Skeletal muscle satellite cell (primary cell): ENCODE data around the gene XPNPEP2. TPM values are rescaled to one million over a fixed set of nuclear protein-coding genes. Genes with fewer than 3 reads are reported as not detected.

Experiments used
- H3K27me3 ChIP-seq: 2 replicates; pipeline ENCODE4 v1.7.0; 2013; ENCODE audit warnings: low read length; ENCODE audit not compliant: control insufficient read depth, insufficient read depth
- H3K36me3 ChIP-seq: 2 replicates; pipeline ENCODE4 v1.7.0; 2013; ENCODE audit warnings: mild to moderate bottlenecking, control low read depth, low read length; ENCODE audit not compliant: insufficient read depth
- H3K4me1 ChIP-seq: 2 replicates; pipeline ENCODE4 v1.7.0; 2013; ENCODE audit warnings: low read length; ENCODE audit not compliant: control insufficient read depth, insufficient read depth
- H3K4me2 ChIP-seq: 2 replicates; pipeline ENCODE4 v1.7.0; 2013; ENCODE audit warnings: mild to moderate bottlenecking, low read length
- H3K4me3 ChIP-seq: 2 replicates; pipeline ENCODE4 v1.7.0; 2013; ENCODE audit warnings: low read length
- H3K9ac ChIP-seq: 2 replicates; pipeline ENCODE4 v1.7.0; 2013; ENCODE audit warnings: mild to moderate bottlenecking, low read depth, low read length, moderate library complexity
- H3K9me3 ChIP-seq: replicated peaks from 2 replicates; pipeline ENCODE4 v1.7.0; 2013; ENCODE audit warnings: mild to moderate bottlenecking, control low read depth, low read length
- total RNA-seq: library from RNA; depleted of rRNA; stranded (reverse); fragments of >200 nt; gene quantifications from 2 replicates; pipeline ENCODE4 v1.2.3, GENCODE V29; 2012; rRNA removed

XPNPEP2 gene
- 0.51 and 3.7 TPM in 2 replicates for total RNA-seq

- no peak within 1 kb of the TSS for H3K9ac ChIP-seq
- no peak within 1 kb of the TSS for H3K4me2 ChIP-seq
- no peaks in the 10 kb centered on the region for H3K36me3 ChIP-seq
- no peaks in the 10 kb centered on the region for H3K4me1 ChIP-seq
- H3K9me3 ChIP-seq = no peaks in the 10 kb centered on the region
- H3K27me3 ChIP-seq = peaks cover 27% of the 10 kb centered on the region
- no peak within 1 kb of the TSS for H3K4me3 ChIP-seq
These were observed at the start of gene XPNPEP2 for GRCh38 chrX:129738466-129739308. XPNPEP2 (plus strand) TSS chrX:129738979; CDS start chrX:129739214, 235 bp downstream.

DNA sequence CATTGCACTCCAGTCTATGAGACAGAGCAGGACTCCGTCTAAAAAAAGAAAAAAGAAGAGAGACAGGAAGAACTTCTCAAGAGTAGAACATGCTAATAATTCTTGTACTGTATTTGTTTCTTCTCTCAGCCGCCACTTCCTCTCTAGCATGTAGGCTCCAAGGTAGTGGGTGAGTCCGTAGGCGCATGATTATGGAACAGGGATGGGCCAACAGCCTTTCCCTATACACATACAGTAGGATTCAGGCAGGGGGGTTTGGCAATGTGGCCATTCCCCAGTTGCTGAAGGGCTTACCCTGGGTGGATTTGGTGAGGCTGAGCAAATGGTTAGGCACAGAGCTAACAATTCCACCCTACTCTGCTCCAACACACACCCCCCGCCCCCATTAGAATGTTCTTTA lies 49.0 kb upstream of the XPNPEP2 start:
- Histone ChIP-seq H3K4me1 (no peaks in the 10 kb centered on the region), H3K9ac (no peak overlapping the region), H3K36me3 (no peaks in the 10 kb centered on the region), H3K4me3 (no peak overlapping the region), H3K27me3 (no peaks in the 10 kb centered on the region), H3K9me3 (no peaks in the 10 kb centered on the region), H3K4me2 (no peak overlapping the region)

DNA sequence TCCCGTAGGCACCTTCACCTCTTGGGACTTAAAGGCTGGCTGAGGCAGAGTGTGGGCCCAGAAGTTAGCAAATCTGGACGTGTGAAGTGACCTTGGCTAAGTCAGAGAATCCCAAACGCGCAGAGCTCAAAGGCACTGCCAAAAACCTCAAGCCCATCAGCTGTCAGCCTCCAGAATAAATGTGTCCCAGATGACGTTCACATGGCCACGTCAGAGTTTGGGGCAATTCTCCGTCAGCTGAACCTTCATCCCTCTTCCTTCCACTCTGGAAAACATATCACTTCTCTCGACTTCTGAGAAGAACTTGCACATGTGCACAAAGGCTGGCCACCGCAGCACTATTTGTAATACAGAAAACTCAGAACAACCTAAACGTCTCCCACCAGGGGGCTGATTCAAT lies 48.3 kb upstream of the XPNPEP2 start:
- no peak overlapping the region for H3K9ac ChIP-seq
- no peaks in the 10 kb centered on the region for H3K4me1 ChIP-seq
- H3K4me3 ChIP-seq = no peak overlapping the region
- no peaks in the 10 kb centered on the region for H3K27me3 ChIP-seq
- H3K9me3 ChIP-seq = no peaks in the 10 kb centered on the region
- H3K4me2 ChIP-seq = no peak overlapping the region
- H3K36me3 ChIP-seq = no peaks in the 10 kb centered on the region

- H3K36me3 ChIP-seq = no peaks in the 10 kb centered on the region
These were observed 45.4 kb upstream of the XPNPEP2 start for GRCh38 chrX:129693354-129693753.

GRCh38 chrX:129694805-129695204 lies 44.0 kb upstream of the XPNPEP2 start:
- Histone ChIP-seq H3K36me3 (no peaks in the 10 kb centered on the region), H3K9me3 (no peaks in the 10 kb centered on the region), H3K9ac (no peak overlapping the region), H3K4me1 (no peaks in the 10 kb centered on the region), H3K4me2 (no peak overlapping the region), H3K27me3 (peaks cover 17% of the 10 kb centered on the region), H3K4me3 (no peak overlapping the region)

More at GRCh38 chrX:129693354-129693753, 45.4 kb upstream of the XPNPEP2 start:
- no peak overlapping the region for H3K4me3 ChIP-seq
- no peak overlapping the region for H3K9ac ChIP-seq
- H3K4me2 ChIP-seq = no peak overlapping the region
- no peaks in the 10 kb centered on the region for H3K4me1 ChIP-seq
- H3K9me3 ChIP-seq = no peaks in the 10 kb centered on the region
- H3K27me3 ChIP-seq = peaks cover 17% of the 10 kb centered on the region

DNA sequence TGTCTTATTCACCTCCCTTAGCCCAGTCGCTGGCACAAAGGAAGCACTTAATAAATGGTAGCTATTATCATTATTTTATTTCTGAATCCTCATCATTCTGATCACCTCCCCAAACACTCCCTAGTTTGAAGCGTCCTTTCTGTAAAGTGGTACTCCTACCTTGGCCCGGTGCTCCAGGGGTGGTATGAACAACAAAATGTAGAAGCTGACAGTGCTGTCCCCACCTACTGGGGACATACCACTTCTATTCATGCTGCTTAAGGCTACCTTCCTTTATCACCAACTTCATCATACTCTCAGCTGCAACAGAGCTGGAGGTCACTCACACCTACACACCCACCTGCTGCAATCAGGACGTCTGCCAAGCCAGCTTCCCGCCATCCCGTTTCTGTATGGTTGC lies 43.2 kb upstream of the XPNPEP2 start:
- H3K9me3 ChIP-seq = no peaks in the 10 kb centered on the region
- H3K4me3 ChIP-seq = no peak overlapping the region
- no peak overlapping the region for H3K9ac ChIP-seq
- H3K4me2 ChIP-seq = no peak overlapping the region
- H3K4me1 ChIP-seq = no peaks in the 10 kb centered on the region
- H3K27me3 ChIP-seq = peaks cover 17% of the 10 kb centered on the region
- no peaks in the 10 kb centered on the region for H3K36me3 ChIP-seq

DNA sequence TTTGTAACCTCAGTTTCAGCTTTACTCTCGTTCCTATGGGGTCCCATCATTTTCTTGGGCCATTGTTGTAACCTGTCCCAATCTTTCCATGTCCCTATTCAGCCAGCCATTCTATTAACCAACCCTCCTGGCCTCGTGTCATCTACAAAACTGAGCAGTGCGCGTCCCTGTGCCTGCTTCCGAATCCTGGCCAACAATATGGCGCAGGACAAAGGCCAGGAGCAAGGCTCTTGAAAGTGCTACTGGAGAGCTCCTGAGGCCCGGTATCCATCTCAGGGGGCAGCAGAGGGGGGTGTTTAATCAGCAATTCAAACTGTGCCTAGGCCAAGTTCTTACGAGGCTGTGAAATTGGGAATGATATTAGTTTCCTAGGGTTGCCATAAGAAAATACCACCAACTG lies 42.8 kb upstream of the XPNPEP2 start:
- H3K36me3 ChIP-seq = no peaks in the 10 kb centered on the region
- H3K4me2 ChIP-seq = no peak overlapping the region

GRCh38 chrX:129696463-129697155 lies 42.2 kb upstream of the XPNPEP2 start:
- Histone ChIP-seq H3K27me3 (peaks cover 17% of the 10 kb centered on the region), H3K4me2 (no peak overlapping the region), H3K9ac (no peak overlapping the region), H3K9me3 (no peaks in the 10 kb centered on the region), H3K4me1 (no peaks in the 10 kb centered on the region), H3K4me3 (no peak overlapping the region), H3K36me3 (no peaks in the 10 kb centered on the region)

More for the DNA sequence above, 42.8 kb upstream of the XPNPEP2 start:
- no peak overlapping the region for H3K9ac ChIP-seq
- H3K4me1 ChIP-seq = no peaks in the 10 kb centered on the region
- H3K9me3 ChIP-seq = no peaks in the 10 kb centered on the region
- peaks cover 17% of the 10 kb centered on the region for H3K27me3 ChIP-seq
- H3K4me3 ChIP-seq = no peak overlapping the region

- Histone ChIP-seq H3K9me3 (no peaks in the 10 kb centered on the region), H3K4me3 (no peak overlapping the region), H3K9ac (no peak overlapping the region), H3K36me3 (no peaks in the 10 kb centered on the region), H3K4me2 (no peak overlapping the region), H3K4me1 (no peaks in the 10 kb centered on the region), H3K27me3 (peaks cover 17% of the 10 kb centered on the region)
These were observed 41.5 kb upstream of the XPNPEP2 start for GRCh38 chrX:129697204-129697829.

GRCh38 chrX:129698150-129698549 lies 40.6 kb upstream of the XPNPEP2 start:
- H3K27me3 ChIP-seq = peaks cover 22% of the 10 kb centered on the region

GRCh38 chrX:129700536-129700935 lies 38.2 kb upstream of the XPNPEP2 start:
- no peaks in the 10 kb centered on the region for H3K9me3 ChIP-seq
- H3K36me3 ChIP-seq = no peaks in the 10 kb centered on the region
- H3K27me3 ChIP-seq = peaks cover 22% of the 10 kb centered on the region
- no peak overlapping the region for H3K9ac ChIP-seq
- no peak overlapping the region for H3K4me3 ChIP-seq
- H3K4me1 ChIP-seq = no peaks in the 10 kb centered on the region
- no peak overlapping the region for H3K4me2 ChIP-seq

More at GRCh38 chrX:129698150-129698549, 40.6 kb upstream of the XPNPEP2 start:
- Histone ChIP-seq H3K36me3 (no peaks in the 10 kb centered on the region), H3K9ac (no peak overlapping the region), H3K4me3 (no peak overlapping the region), H3K4me1 (no peaks in the 10 kb centered on the region), H3K4me2 (no peak overlapping the region), H3K9me3 (no peaks in the 10 kb centered on the region)
